Neuronal stem cell (in vitro differentiated cells): ENCODE measurements around the gene IFI30.

Experiments
- DNase-seq: peaks from one replicate; pipeline ENCODE4 v3.0.0-alpha.2; 2013; ENCODE audit warnings: low spot score
- H2AFZ ChIP-seq: one replicate; pipeline ENCODE4 v1.6.1; 2013; ENCODE audit warnings: mild to moderate bottlenecking, low read length, inconsistent platforms
- H2AK5ac ChIP-seq: 2 replicates; pipeline ENCODE4 v1.6.1; 2013; ENCODE audit warnings: low read depth, mild to moderate bottlenecking, inconsistent platforms, low read length, moderate library complexity, mixed read lengths
- H2BK120ac ChIP-seq: 2 replicates; pipeline ENCODE4 v1.6.1; 2013; ENCODE audit warnings: low read depth, mild to moderate bottlenecking, inconsistent platforms, low read length, moderate library complexity, mixed read lengths
- H2BK12ac ChIP-seq: one replicate; pipeline ENCODE4 v1.6.1; 2013; ENCODE audit warnings: low read length, inconsistent platforms
- H2BK15ac ChIP-seq: 2 replicates; pipeline ENCODE4 v1.6.1; 2013; ENCODE audit warnings: mild to moderate bottlenecking, low read length, inconsistent platforms, mixed read lengths
- H2BK5ac ChIP-seq: one replicate; pipeline ENCODE4 v1.6.1; 2013; ENCODE audit warnings: inconsistent platforms, mild to moderate bottlenecking, low read length, moderate library complexity
- H3K14ac ChIP-seq: one replicate; pipeline ENCODE4 v1.6.1; 2013; ENCODE audit warnings: low read length, inconsistent platforms
- H3K18ac ChIP-seq: 2 replicates; pipeline ENCODE4 v1.6.1; 2013; ENCODE audit warnings: low read length, inconsistent platforms
- H3K23ac ChIP-seq: 2 replicates; pipeline ENCODE4 v1.6.1; 2013; ENCODE audit warnings: low read depth, mild to moderate bottlenecking, mixed read lengths, low read length, inconsistent platforms; ENCODE audit not compliant: poor library complexity
- H3K27ac ChIP-seq: replicated peaks from 3 replicates; pipeline ENCODE4 v1.5.1; 2013; ENCODE audit warnings: low read length, inconsistent platforms
- H3K27me3 ChIP-seq, 3 experiments: 2 replicates each; pipeline ENCODE4 v1.6.1; 2013; ENCODE audit warnings: low read length in 3 of 3, mild to moderate bottlenecking in 2 of 3, inconsistent platforms in 1 of 3, low read depth in 1 of 3, mixed read lengths in 1 of 3, moderate library complexity in 1 of 3; ENCODE audit not compliant: control insufficient read depth in 3 of 3, insufficient read depth in 3 of 3
- H3K36me3 ChIP-seq, 2 donors: replicated peaks in 1 of 2; 2 replicates each; pipeline ENCODE4 v1.6.1; 2013; ENCODE audit warnings: low read length in 2 of 2; ENCODE audit not compliant: control insufficient read depth in 2 of 2, insufficient read depth in 2 of 2
- H3K4ac ChIP-seq: 2 replicates; pipeline ENCODE4 v1.6.1; 2013; ENCODE audit warnings: inconsistent platforms, mild to moderate bottlenecking, low read length, moderate library complexity
- H3K4me1 ChIP-seq, 2 donors: 1 replicate in 1 of 2; 2 replicates in 1 of 2; pipeline ENCODE4 v1.6.1; 2013; ENCODE audit warnings: low read length in 2 of 2, low read depth in 1 of 2; ENCODE audit not compliant: control insufficient read depth in 2 of 2, insufficient read depth in 1 of 2
- H3K4me2 ChIP-seq: one replicate; pipeline ENCODE4 v1.6.1; 2013; ENCODE audit warnings: mild to moderate bottlenecking, low read length, inconsistent platforms; ENCODE audit not compliant: insufficient read depth, poor library complexity, severe bottlenecking
- H3K4me3 ChIP-seq, 2 donors: 2 replicates each; pipeline ENCODE4 v1.5.1; 2013; ENCODE audit warnings: low read length in 2 of 2, mild to moderate bottlenecking in 2 of 2, inconsistent platforms in 1 of 2, moderate library complexity in 1 of 2
- H3K79me1 ChIP-seq: one replicate; pipeline ENCODE4 v1.6.1; 2013; ENCODE audit warnings: low read depth, mild to moderate bottlenecking, inconsistent platforms, low read length, moderate library complexity
- H3K9ac ChIP-seq: one replicate; pipeline ENCODE4 v1.6.1; 2013; ENCODE audit warnings: mild to moderate bottlenecking, low read depth, low read length, inconsistent platforms; ENCODE audit not compliant: poor library complexity
- H3K9me3 ChIP-seq, 2 donors: replicated peaks in 1 of 2; 2 replicates each; pipeline versions ENCODE3 to v1.6.1; 2013; ENCODE audit warnings: low read length in 2 of 2, mild to moderate bottlenecking in 2 of 2, inconsistent platforms in 1 of 2, low read depth in 1 of 2, mixed read lengths in 1 of 2, moderate library complexity in 1 of 2; ENCODE audit not compliant: control insufficient read depth in 2 of 2, insufficient read depth in 1 of 2
- H4K8ac ChIP-seq: one replicate; pipeline ENCODE4 v1.6.1; 2013; ENCODE audit warnings: low read depth, mild to moderate bottlenecking, inconsistent platforms, low read length, moderate library complexity
- H4K91ac ChIP-seq: one replicate; pipeline ENCODE4 v1.6.1; 2013; ENCODE audit warnings: low read length, low read depth, mild to moderate bottlenecking, inconsistent platforms; ENCODE audit not compliant: poor library complexity
- WGBS, 2 donors: extraction: QIAGEN DNeasy Blood & Tissue Kit; methylation state at CpG; one replicate each; pipeline ENCODE4 v1.1.7; 2013; ENCODE audit warnings: missing lambda C conversion rate in 2 of 2, mixed read lengths in 1 of 2; ENCODE audit not compliant: insufficient read length in 2 of 2, insufficient replicate concordance in 1 of 2; ENCODE audit errors: extremely low coverage in 2 of 2; 5-methylcytosine and 5-hydroxymethylcytosine counted together

Gene IFI30

GRCh38 chr19:18183529-18183928, 9.9 kb downstream of the IFI30 start:
- Histone ChIP-seq H3K4me3 (no peak overlapping the region), H4K8ac (no peak overlapping the region), H3K18ac (no peak overlapping the region), H3K4me1 (no peaks in the 10 kb centered on the region), H2BK120ac (no peak overlapping the region), H3K4me2 (no peak overlapping the region), H3K4ac (no peak overlapping the region), H2BK5ac (no peak overlapping the region), H2BK12ac (no peak overlapping the region), H3K79me1 (no peaks in the 10 kb centered on the region), H3K36me3 (no peaks in the 10 kb centered on the region), H3K9ac (no peak overlapping the region), H2AK5ac (no peak overlapping the region), H2BK15ac (no peak overlapping the region), H3K23ac (no peak overlapping the region), H4K91ac (no peak overlapping the region), H3K27me3 (no peaks in the 10 kb centered on the region), H2AFZ (no peak overlapping the region), H3K27ac (no peak overlapping the region), H3K14ac (no peak overlapping the region), H3K9me3 (no peaks in the 10 kb centered on the region)
- no peak for DNase-seq

GRCh38 chr19:18185538-18185937, 11.9 kb downstream of the IFI30 start:
- no peak overlapping the region for H3K18ac ChIP-seq
- no peak overlapping the region for H4K8ac ChIP-seq
- no peak overlapping the region for H3K27ac ChIP-seq
- no peak overlapping the region for H2AK5ac ChIP-seq
- no peak overlapping the region for H2BK15ac ChIP-seq
- no peak overlapping the region for H2BK120ac ChIP-seq
- no peaks in the 10 kb centered on the region for H3K79me1 ChIP-seq
- H3K4me1 ChIP-seq = no peaks in the 10 kb centered on the region
- no peaks in the 10 kb centered on the region for H3K27me3 ChIP-seq
- H2BK12ac ChIP-seq = no peak overlapping the region
- no peaks in the 10 kb centered on the region for H3K36me3 ChIP-seq
- no CpG with 5 or more reads among the region's 6 CpGs for WGBS, 2 donors
- H3K4me3 ChIP-seq = no peak overlapping the region
- H2BK5ac ChIP-seq = no peak overlapping the region
- peak overlapping the region; percentile 1 for H2AFZ ChIP-seq
- H3K4me2 ChIP-seq = no peak overlapping the region
- H3K9ac ChIP-seq = no peak overlapping the region
- no peak overlapping the region for H4K91ac ChIP-seq
- no peak overlapping the region for H3K4ac ChIP-seq
- H3K9me3 ChIP-seq = no peaks in the 10 kb centered on the region
- no peak overlapping the region for H3K23ac ChIP-seq
- no peak overlapping the region for H3K14ac ChIP-seq
- DNase-seq = no peak

GRCh38 chr19:18190278-18190677, 16.7 kb downstream of the IFI30 start:
- Histone ChIP-seq H3K9me3 (no peaks in the 10 kb centered on the region), H3K27ac (no peak overlapping the region), H2BK15ac (no peak overlapping the region), H3K23ac (no peak overlapping the region), H3K27me3 (no peaks in the 10 kb centered on the region), H2AFZ (no peak overlapping the region), H3K4me3 (no peak overlapping the region), H3K18ac (no peak overlapping the region), H2BK5ac (no peak overlapping the region), H4K8ac (no peak overlapping the region), H3K79me1 (no peaks in the 10 kb centered on the region), H3K14ac (no peak overlapping the region), H3K9ac (no peak overlapping the region), H2AK5ac (no peak overlapping the region), H4K91ac (no peak overlapping the region), H3K4me1 (peaks cover 7 to 14% of the 10 kb centered on the region in 2 donors), H3K36me3 (peaks cover 0 to 4% of the 10 kb centered on the region in 2 donors), H2BK120ac (no peak overlapping the region), H2BK12ac (no peak overlapping the region), H3K4me2 (no peak overlapping the region), H3K4ac (no peak overlapping the region)
- no peak for DNase-seq
- WGBS, 2 donors = no CpG with 5 or more reads among the region's 4 CpGs

GRCh38 chr19:18191640-18192062, 18.0 kb downstream of the IFI30 start:
- Histone ChIP-seq H3K27ac (no peak overlapping the region), H3K4me3 (no peak overlapping the region)

More at GRCh38 chr19:18191640-18192062, 18.0 kb downstream of the IFI30 start:
- DNase-seq = no peak
- H2AFZ ChIP-seq = peak overlapping the region; percentile 55
- no peak overlapping the region for H2BK15ac ChIP-seq
- no peaks in the 10 kb centered on the region for H3K79me1 ChIP-seq
- no CpG with 5 or more reads among the region's 5 CpGs for WGBS, 2 donors
- peaks cover 7 to 14% of the 10 kb centered on the region in 2 donors for H3K4me1 ChIP-seq
- no peaks in the 10 kb centered on the region for H3K27me3 ChIP-seq
- no peaks in the 10 kb centered on the region for H3K9me3 ChIP-seq
- H3K18ac ChIP-seq = no peak overlapping the region
- H4K91ac ChIP-seq = no peak overlapping the region
- H3K4ac ChIP-seq = no peak overlapping the region
- no peak overlapping the region for H3K4me2 ChIP-seq
- no peak overlapping the region for H3K23ac ChIP-seq
- peaks cover 8 to 15% of the 10 kb centered on the region in 2 donors for H3K36me3 ChIP-seq
- no peak overlapping the region for H4K8ac ChIP-seq
- H2BK12ac ChIP-seq = no peak overlapping the region
- H3K9ac ChIP-seq = no peak overlapping the region
- H2BK120ac ChIP-seq = no peak overlapping the region
- H3K14ac ChIP-seq = no peak overlapping the region
- H2AK5ac ChIP-seq = no peak overlapping the region
- no peak overlapping the region for H2BK5ac ChIP-seq
